GM19397 (cell line): ENCODE data around the gene ADAM30.
"Not testable (repeated sequence)": the region's sequence is repeated elsewhere in the genome, so short reads cannot be mapped to it uniquely, and the experiment has no call there.

ENCODE experiments used
- ATAC-seq: cut with Tn5 transposase; IDR thresholded peaks from one replicate; pipeline ENCODE4 v1.9.1; 2021; ENCODE audit warnings: mild to moderate bottlenecking, moderate library complexity; ENCODE audit not compliant: unreplicated experiment

Gene ADAM30

GRCh38 chr1:119879510-119880434 lies 16.5 kb downstream of the ADAM30 start:
- ATAC-seq: no peak

DNA sequence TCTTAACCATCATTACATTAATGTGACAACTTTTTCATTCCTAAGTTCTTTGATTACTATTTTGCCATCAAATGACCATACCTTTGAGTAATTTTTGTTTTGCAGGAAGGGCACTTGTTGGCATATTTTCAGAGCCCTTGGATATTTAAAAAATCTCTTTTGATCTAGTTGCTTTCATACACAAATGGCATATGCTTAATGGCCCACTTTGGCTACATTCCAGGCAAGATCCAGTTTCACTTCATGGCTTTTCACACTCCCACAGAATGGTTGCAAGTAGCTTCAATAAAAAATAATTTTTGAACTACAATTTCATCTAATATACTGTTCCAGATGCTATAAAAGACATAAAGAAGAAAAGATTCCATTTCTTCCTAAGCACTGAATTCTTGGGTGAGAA lies 18.1 kb downstream of the ADAM30 start:
- no peak for ATAC-seq

DNA sequence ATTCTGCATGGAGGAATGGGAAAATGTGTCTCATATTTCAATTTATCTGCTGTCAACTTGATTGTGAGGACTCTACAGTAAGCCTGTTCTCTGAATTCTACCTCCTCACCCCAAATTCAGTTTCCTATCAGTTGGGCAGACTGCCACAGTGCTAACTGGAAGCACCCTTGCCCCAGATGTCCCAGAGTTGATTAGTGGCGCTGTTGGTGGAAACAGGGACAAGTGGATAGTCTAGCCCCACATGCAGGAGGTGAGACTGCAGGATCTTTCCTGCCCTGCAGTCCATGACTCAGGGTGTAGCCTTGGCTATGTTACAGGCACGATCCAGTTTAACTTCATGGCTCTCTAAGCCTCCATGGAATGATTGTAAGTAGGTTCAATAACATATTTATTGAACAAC lies 22.1 kb downstream of the ADAM30 start:
- ATAC-seq: no peak

- no peak for ATAC-seq
These were observed 22.9 kb downstream of the ADAM30 start for GRCh38 chr1:119873135-119874015.

DNA sequence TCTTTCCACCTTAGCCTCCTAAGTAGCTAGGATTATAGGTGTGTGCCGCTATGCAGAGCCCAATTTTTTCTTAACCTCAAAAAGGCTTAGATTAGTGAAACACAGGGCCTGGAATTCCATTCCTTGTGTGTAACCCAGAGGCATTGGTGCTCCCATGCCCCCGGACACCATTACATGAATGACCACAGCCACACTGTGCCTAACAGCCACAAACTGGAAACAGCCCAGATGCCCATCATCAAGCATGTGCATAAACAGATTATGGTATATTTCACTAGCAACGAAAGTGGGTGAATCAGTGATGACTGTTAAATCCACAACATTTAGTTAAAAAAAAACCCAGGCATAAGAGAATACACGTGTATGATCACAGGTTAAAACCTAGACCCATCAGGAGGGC lies 24.4 kb downstream of the ADAM30 start:
- no peak for ATAC-seq

GRCh38 chr1:119870917-119871596 lies 25.3 kb downstream of the ADAM30 start:
- ATAC-seq: no peak

- ATAC-seq: no peak
These were observed 26.3 kb downstream of the ADAM30 start for GRCh38 chr1:119869995-119870394.

- ATAC-seq: no peak
These were observed 28.1 kb downstream of the ADAM30 start for GRCh38 chr1:119868176-119868575.

- ATAC-seq: no peak
These were observed 29.9 kb downstream of the ADAM30 start for GRCh38 chr1:119866451-119866850.

GRCh38 chr1:119865627-119866026 lies 30.7 kb downstream of the ADAM30 start:
- no peak for ATAC-seq

DNA sequence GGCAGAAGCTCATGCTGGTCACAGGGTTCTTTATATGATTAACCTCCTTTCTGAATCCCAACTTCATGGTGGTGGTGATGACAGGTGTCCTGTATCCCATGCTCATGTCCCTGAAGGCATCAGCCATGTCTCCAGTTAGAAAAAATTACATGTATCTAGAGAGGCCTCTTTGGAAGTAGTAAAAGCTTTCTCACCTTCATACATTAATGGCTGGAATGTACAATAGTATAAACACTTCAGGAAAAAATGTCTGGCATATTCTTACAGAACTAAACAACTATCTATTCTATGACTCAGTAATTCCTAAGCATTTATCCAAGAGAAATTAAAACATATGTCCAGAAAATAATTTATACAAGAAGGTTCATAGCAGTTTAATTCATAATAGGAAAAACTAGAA lies 34.0 kb downstream of the ADAM30 start:
- no peak for ATAC-seq

DNA sequence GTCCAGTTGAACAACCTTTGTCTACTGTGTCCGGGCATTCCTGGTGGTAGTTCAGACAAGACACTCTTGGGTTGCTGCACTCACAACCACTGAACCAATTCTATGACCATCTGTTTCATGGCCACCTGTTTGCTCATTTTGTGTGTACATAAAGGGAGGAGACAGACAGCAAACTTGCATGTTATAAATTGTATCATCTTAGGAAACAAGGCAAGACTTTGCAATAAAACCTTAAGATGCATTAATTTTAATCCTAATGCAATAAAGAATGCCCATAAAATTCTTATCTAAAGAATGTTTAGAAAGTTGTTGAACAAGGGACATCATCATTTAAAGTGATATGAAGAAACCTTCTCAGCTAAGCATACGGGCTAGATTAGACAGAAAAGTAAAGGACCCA lies 34.8 kb downstream of the ADAM30 start:
- no peak for ATAC-seq

DNA sequence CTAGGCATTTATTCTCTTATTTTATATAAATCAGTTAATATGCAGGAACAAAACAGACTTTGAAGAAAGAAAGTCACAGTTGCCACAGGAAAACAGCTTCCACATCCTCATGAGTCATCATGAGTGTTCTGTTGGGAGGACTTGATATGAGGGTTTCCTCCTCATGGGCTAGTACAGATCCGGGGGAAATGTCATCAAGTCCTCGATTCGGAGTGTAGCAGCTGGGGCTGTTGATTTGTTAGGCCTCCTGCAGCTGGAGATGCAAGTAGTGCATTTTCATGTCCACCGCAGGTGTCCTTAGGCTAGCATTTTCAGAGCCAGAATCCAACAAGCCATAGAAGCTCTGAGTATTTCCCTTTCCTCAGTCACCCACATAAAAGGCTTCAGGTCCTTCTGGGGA lies 36.7 kb downstream of the ADAM30 start:
- no peak for ATAC-seq

DNA sequence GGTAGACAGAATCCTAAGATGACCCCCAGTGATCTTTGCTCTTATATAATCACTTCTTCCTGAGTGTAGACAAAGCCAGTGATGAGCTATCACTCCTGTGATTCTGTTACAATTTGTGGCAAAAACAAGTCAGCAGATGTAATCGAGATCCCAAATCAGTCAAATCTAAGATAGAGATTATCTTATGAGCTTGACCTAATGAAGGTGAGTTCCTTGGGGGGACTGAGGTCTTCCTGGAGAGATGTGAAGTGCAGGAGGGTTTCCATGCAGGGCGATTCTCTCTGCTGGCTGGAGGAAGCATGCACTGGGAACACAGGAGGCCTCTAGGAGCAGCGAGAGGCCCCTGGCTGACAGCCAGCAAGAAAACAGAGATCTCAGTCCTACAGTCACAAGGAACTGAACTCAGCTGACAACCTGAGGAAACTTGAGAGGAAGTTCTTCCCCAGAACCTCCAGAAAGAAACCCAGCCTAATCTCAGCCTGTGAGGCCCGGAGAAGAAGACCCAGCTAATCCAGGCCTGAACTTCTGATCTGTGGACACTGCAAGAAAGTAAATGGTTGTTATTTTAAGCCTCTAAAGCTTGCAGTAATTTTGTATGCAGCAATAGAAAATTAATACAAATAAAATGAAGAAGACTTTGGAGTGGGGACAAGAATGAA lies 37.6 kb downstream of the ADAM30 start:
- not testable (repeated sequence) for ATAC-seq

GRCh38 chr1:119858126-119858525 lies 38.2 kb downstream of the ADAM30 start:
- ATAC-seq: no peak

DNA sequence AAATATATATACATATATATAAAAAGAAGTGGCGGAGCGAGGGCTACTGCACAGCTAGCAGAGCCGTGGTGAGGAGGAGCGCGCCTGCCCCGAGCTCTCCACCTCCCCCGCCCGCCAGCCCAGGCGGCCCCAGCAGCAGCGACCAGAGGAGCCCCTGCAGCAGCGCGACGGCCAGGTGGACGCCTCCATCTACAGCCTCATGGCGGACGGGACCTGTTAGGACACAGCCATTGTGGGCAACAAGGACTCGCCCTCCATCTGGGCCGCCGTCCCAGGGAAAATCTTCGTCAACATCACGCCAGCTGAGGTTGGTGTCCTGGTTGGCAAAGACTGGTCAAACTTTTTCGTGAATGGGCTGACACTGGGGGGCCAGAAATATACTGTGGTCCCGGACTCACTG lies 43.2 kb downstream of the ADAM30 start:
- ATAC-seq: no peak

DNA sequence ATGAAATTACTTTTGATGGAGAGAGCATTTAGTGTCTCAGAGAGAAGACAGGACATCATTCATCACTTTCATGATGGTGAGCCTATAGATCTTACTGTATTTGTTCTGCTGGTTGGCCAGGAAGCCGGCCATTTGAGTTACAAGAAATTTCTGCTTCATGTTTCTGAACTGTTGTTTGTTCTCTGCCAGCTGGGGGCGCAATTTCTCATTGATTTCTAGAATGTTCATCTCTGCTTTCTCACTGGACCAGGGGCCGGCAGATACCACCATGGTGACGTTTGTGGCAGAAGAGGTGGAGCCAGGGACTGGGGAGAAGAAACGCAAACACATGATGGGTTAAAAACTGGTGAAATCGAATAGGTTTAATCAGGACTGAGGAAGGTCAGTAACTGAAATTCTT lies 52.1 kb downstream of the ADAM30 start:
- ATAC-seq: not testable (repeated sequence)
